ENCODE data around the gene KLRK1. TPM values are rescaled to one million over a fixed set of nuclear protein-coding genes. Genes with fewer than 3 reads are reported as not detected.
A peak's percentile ranks its signal among the peaks of the same experiment; 100 is the strongest.

KLRK1 gene
- total and polyA plus RNA-seq, 12 donors: 0.25 to 5.2 (median 1.4) TPM; not detected in 2

- intact Hi-C loops (cut with DNase I): no loop called here
- Histone ChIP-seq H3K9me3 (replicated peaks in 1 of 3) (no peaks in the 10 kb centered on the region), H3K27me3 (no peaks in the 10 kb centered on the region), H3K4me3 (peak overlapping the region in 2 of 4 donors; percentile 90 to 92), H3K4me1 (replicated peaks in 1 of 2) (peaks cover 22 to 35% of the 10 kb centered on the region in 2 donors), H3K27ac (peak overlapping the region in 4 of 5 donors; percentile 77 to 99 (median 95)), H3K36me3 (replicated peaks in 1 of 2) (no peaks in the 10 kb centered on the region)
- DNase-seq: no peak
- 30 to 52% (median 39%) methylated on average over 9 of the region's 9 CpGs for WGBS, 4 donors
- TF ChIP-seq POLR2A (IDR thresholded peaks at IDR 0.05): no peak
- TF ChIP-seq CTCF (IDR thresholded peaks at IDR 0.05): no peak
Measured at GRCh38 chr12:10362828-10363657, 26.8 kb downstream of the KLRK1 start.

- DNase-seq: no peak
- no peaks in the 10 kb centered on the region for H3K36me3 ChIP-seq (replicated peaks in 1 of 2)
- H3K27me3 ChIP-seq: no peaks in the 10 kb centered on the region
- H3K4me3 ChIP-seq: no peak overlapping the region
- TF ChIP-seq POLR2A (IDR thresholded peaks at IDR 0.05): no peak
- no peak overlapping the region for H3K27ac ChIP-seq
- H3K4me1 ChIP-seq (replicated peaks in 1 of 2): peaks cover 22 to 35% of the 10 kb centered on the region in 2 donors
- intact Hi-C loops (cut with DNase I): no loop called here
- WGBS, 4 donors: 69 to 77% (median 73%) methylated on average over 3 of the region's 3 CpGs
- no peaks in the 10 kb centered on the region for H3K9me3 ChIP-seq (replicated peaks in 1 of 3)
Measured at GRCh38 chr12:10362325-10362724, 27.5 kb downstream of the KLRK1 start.

GRCh38 chr12:10361622-10362021 is 28.2 kb downstream of the KLRK1 start:
- no peak overlapping the region for H3K4me3 ChIP-seq
- DNase-seq: no peak
- no peaks in the 10 kb centered on the region for H3K9me3 ChIP-seq (replicated peaks in 1 of 3)
- WGBS, 4 donors: 64 to 73% (median 71%) methylated on average over 4 of the region's 4 CpGs
- intact Hi-C loops (cut with DNase I): no loop called here
- TF ChIP-seq POLR2A (IDR thresholded peaks at IDR 0.05): no peak
- TF ChIP-seq CTCF (IDR thresholded peaks at IDR 0.05): no peak
- H3K27ac ChIP-seq: no peak overlapping the region
- H3K36me3 ChIP-seq (replicated peaks in 1 of 2): no peaks in the 10 kb centered on the region
- H3K4me1 ChIP-seq (replicated peaks in 1 of 2): peaks cover 19 to 29% of the 10 kb centered on the region in 2 donors
- H3K27me3 ChIP-seq: no peaks in the 10 kb centered on the region

- 89 to 95% (median 93%) methylated on average over 4 of the region's 4 CpGs for WGBS, 4 donors
- intact Hi-C loops (cut with DNase I): no loop called here
Measured at GRCh38 chr12:10361084-10361483, 28.8 kb downstream of the KLRK1 start.

More at GRCh38 chr12:10361084-10361483, 28.8 kb downstream of the KLRK1 start:
- no peak overlapping the region for H3K4me3 ChIP-seq
- H3K27me3 ChIP-seq: no peaks in the 10 kb centered on the region
- no peak for DNase-seq
- H3K9me3 ChIP-seq (replicated peaks in 1 of 3): no peaks in the 10 kb centered on the region
- no peak for TF ChIP-seq POLR2A (IDR thresholded peaks at IDR 0.05)
- no peak for TF ChIP-seq CTCF (IDR thresholded peaks at IDR 0.05)
- no peaks in the 10 kb centered on the region for H3K36me3 ChIP-seq (replicated peaks in 1 of 2)
- H3K4me1 ChIP-seq (replicated peaks in 1 of 2): peaks cover 14 to 24% of the 10 kb centered on the region in 2 donors
- H3K27ac ChIP-seq: no peak overlapping the region

All from adrenal gland (tissue), 12 donors.